ENCODE results near the gene RXRA. TPM values are rescaled to one million over a fixed set of nuclear protein-coding genes. Genes with fewer than 3 reads are reported as not detected.

The RXRA gene
- total RNA-seq, 1 donor from 2014 or later, result 23.3 TPM

DNA sequence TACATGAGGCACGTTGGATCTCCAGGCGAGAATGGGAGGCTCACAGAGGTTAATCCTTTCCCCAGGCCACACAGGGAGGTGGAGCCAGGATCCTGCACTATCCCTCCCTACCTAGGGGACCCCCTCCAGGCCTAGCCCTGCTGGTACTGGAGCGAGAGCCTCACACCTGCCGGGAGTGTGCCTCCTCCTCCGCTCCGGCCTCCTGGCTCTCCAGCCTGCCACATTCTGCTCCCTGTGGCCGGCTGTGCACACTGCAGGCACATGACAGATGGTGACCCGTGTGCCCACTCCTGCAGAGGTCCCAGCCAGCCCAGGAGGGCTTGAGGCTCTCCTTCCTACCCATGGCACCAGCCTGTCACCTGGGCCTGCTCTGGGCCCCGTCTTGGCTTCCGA is 93.4 kb downstream of the RXRA start:
- peak; percentile 35 for DNase-seq

DNA sequence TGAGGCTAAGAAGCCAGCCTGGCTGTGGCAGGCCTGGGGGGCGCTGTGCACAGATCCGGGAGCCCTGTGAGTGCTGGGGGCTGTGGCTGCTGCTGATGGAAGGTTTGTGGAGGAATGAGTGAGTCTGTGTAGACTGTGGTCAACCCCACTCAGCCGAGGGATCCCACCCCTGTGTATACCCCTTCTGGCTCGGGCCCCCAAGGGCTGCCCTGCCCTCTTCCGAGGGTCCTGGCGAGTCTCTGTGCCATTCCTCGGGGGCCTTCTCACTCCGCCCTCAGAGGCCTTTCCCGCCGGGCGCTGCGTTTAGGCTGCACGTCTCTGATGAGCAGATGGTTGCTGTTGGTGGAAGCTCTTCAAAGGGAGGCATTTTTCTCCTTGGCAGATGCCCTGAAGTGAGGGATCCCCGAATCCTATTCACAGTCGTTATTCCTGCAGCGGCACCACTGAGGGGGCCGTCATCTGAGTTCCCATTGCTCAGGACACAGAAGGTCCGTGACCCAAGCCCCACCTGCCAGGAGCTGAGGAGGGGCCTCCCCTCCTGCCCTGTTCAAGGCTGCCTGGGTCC is 94.1 kb downstream of the RXRA start:
- DNase-seq, result no peak

DNA sequence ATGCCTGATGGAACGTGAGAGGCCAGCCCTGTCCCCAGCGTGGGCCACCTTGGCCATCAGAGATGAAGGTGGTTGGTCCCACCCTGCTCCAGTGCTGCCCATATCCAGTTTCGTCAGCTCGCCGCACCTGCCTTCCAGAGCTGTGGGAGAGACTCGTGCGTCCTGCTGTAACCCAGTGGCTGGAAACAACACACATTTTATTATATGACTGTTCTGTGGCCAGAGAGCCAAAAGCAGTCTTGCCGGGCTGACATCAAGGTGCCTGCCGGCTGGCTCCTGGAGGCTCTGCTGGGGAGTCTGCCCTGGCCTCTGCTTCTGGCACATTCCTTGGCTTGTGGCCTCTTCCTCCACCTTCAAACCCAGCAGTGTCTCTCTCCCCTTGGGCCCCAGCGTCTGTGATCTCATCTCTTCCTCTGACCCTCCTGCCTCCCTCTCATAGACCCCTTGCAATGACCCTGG is 94.7 kb downstream of the RXRA start:
- DNase-seq, result no peak

DNA sequence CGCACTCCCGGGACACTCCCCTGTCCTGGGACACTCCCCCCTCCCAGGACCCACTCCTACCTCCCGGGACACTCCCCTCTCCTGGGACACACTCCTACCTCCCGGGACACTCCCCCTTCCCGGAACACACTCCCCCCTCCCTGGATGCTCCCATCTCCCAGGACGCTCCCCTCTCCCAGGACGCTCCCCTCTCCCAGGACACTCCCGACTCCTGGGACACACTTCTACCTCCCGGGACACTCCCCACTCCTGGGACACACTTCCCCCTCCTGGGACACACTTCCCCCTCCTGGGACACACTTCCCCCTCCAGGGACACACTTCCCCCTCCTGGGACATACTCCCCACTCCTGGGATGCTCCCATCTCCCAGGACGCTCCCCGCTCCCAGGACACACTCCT is 95.6 kb downstream of the RXRA start:
- no peak for DNase-seq

DNA sequence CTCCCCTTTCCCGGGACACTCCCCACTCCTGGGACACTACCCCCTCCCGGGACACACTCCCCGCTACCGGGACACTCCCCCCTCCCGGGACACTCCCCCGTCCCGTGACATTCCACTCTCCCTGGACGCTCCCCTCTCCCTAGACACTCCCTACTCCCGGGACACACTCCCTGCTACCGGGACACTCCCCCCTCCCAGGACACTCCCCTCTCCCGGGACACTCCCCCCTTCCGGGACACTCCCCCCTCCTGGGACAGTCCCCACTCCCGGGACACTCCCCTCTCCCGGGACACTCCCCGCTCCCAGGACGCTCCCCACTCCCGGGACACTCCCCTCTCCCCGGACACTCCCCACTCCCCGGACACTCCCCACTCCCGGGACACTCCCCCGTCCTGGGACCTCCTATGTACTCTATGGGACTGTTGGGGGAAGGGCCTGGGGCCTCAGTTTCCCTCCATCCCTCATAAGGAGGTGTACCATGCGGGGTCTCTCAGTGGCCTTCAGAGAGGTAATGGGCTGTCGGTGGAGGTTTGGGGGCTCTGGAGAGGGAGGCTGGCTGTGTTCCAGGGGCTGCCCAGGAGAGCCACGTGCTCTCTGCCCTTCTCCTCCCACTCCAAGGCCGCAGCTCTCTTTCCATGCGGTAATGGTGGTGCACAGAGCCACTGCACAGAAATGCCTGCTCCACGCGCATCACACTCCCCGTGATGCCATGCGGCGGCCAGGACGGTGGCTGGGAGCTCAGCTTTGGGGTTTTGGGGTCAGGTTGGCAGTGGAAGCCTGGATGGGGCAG is 96.2 kb downstream of the RXRA start:
- no peak for DNase-seq

DNA sequence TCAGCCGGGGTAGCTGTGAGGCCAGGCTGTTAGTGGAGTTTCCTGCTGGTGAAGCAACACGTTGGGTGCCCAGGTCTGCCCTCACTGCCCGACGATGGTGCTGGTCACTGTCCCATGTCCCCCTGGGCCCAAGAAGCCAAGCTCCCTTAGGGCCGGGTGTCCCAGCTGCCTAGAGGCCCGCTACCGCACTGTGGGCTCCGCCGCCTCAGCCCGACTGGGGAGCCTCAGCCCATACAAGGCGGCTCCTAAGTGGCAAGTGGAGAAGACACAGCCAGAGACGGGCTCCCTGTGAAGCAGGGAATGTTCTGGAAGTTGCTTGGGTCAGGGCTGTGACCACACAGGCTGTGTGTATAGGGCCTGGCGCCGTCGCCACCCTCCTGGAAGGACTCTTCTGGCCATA is 96.9 kb downstream of the RXRA start:
- no peak for DNase-seq

DNA sequence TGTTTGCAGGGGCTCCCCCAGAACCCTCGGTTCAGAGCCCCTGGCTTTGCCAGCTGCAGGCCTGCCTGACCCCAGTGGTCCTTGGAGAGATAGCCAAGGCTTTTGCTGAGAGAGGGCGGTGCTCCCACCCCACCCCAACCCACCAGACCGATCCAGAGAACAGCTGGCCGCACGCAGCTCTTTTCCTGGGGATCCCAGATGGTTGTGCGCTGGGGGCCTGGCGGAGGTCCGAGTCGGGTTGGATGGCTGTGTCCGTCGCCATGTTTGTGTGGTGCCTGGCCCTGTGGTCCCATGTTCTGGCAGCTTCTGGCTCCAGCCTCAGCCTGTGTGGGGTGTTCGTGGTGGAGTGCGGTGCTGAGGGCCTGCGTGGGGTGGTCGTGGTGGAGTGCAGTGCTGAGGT is 97.5 kb downstream of the RXRA start:
- DNase-seq, result no peak

DNA sequence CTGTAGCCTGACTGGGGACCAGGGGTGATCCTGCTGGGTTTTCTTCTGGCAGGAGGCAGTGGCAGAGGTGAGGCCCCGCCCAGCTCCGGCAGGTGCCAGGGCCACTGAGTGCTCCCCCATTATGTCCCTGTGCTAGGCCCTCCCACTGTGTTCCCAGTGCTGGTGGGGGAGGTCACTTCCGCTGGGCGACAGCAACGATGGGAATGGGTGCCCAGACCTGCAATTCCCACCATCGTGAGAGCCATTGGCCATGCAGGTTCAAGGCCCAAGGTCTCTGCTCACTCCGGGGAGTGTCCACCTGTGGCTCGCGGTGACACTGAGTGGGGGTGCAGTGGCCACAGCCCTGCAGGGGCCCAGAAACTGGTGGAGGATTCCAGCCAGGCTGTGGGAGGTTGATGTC is 98.6 kb downstream of the RXRA start:
- no peak for DNase-seq

DNA sequence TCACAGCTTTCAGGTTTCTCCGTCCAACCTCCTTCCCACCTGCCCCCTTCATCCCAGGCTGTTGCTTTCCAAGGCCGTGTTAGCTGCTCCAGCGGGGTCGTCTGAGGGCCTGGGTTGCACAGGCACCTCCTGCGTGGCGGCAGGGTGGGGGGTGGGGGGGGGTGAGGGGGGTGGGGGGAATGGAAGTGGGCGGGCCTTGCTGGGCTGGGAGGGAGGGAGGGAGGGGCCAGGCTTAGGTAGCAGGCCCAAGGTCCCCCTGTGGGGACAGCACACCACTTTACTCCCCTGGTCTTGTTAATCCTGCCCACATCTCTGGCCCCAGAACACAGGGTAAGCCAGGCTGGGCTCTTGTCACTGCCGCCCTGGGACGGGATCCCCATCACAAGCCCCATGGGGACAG is 99.1 kb downstream of the RXRA start:
- no peak for DNase-seq

DNA sequence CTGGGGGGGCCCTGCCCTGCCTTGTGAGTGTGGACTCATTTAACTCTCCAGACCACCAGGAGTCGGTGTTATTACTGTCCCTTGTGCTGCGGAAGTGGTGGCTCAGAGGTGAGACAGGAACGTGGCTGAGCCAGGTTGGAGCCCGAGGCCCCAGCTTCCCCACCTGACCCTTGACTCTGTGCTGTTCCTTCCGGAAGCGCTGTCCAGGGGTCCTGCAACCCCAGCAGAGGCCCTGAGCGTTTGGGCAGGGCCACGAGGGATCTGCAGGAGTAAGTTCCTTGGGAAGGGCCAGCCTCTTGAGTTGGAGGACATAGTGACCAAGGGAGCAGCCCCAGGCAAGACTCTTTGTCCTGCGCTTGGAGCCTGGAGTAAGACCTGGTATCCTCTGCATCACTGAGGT is 99.6 kb downstream of the RXRA start:
- DNase-seq, result no peak

DNA sequence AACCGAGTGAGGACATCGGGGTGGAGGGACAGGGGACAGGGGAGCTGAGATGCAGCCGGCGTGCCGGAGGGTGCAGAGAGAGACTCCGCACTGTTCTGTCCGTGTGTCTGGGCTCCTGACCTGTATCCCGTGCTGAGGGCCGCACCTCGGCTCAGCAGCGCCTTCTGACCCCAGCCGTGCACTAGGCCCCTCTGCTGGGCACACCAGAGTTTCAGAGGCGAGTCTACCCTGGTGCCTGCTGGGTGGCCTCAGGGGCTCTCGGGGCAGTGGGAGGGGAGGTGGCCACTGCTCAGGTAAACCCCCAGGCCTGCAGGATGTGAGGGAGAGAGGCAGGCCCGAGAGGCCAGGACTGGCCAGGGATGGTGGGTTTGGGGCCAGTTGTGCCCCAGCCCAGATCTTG is 100.2 kb downstream of the RXRA start:
- no peak for DNase-seq

DNA sequence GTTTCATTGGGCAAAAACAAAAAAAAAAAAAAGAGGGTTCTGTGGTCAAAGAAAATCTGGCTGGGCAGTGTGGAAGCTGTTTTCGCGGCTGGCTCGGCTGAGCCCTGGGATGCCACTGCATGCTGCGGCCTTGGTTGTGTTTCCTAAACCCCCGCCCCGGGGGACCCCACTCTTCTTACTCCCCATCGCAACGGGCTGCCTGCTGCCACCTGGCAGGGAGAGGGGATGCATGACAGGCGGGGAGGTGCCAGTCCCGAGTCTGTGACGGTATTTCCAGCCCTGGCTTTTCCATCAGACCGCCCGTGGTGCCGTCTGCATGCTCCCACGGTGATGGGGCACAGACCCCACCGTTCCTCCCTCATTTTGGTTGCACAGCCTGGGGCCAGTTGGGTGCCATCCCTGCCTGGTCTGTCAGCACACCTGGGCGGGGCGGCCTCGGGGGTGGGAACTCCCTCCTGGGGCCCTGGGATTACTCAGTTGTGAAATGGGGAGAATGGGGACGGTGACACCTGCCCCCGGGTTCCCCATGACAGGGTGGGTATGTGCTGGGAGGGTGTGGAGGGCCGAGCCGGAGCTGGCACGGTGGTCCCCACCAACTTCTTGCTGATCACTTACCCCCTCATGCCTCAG is 101.0 kb downstream of the RXRA start:
- DNase-seq, result no peak

DNA sequence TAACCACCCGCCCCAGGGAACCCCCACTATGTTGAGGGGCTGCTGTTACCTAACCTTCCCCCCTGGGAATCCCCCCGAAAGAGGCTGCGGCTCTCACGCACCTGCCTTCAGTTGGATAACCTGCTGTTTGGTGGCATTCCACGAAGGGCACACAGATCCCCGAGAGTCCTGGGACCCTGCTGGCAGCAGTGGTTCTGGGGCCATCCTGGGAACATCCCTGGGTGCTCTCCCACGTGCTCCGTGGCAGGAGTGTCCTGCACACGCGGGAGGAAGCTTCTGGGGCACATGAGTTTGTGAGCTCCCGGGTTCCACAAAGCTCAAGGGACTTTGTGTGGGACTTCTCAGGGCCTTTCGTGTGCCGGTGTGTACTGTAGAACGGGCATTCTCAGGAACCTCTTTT is 102.3 kb downstream of the RXRA start:
- DNase-seq, result no peak

DNA sequence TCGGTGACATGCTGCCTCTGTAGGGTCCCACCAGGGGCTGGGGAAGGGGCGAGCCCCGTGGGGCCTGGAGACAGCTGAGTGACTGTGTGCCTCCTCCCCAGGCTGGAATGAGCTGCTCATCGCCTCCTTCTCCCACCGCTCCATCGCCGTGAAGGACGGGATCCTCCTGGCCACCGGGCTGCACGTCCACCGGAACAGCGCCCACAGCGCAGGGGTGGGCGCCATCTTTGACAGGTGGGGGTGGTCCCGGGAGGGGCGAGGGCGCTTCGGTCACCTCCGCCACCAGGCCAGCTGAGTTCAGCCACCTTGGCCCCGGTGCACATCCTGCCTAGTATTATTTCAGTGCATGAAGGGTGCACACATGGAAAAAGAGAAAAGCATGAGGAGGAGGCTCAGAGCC is 102.8 kb downstream of the RXRA start:
- no peak for DNase-seq

DNA sequence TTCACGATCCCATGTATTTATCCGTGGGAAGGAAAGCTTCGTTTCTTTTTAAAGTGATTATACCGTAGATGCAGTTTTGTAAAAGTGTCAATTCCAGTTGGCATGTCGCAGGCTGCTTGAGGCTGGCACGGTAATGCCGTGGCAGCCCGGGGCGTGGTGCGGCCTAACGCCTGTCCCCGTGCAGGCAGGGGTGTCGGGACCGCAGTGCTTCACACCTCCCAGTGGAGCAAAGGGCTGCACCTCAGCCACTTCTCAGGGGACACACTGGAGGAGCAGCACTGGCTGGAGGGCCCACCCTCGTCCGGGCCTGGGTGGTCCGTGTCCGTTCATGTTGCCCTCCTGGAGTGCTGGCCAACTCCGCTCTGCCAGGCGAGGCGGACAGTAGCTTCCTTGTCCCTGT is 103.2 kb downstream of the RXRA start:
- DNase-seq, result no peak

DNA sequence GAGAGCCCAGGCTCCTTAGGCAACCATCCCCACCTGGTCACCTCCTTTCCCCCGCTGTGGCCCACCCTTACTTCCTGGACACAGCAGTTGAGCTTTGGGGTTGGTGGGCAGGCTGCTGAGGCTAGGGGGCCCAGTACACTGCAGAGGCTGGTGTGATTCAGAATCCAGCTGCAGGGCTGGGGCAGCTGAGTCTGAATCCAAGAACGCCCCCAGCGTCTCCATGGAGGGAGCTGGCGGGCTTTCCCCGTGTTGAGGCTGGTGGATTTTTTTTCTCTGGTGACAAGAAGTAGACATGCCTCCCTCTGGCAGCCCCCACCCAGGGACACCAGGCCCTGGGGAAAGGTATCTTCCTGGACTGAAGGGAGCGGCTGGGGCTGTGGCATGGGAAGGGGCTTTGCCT is 104.8 kb downstream of the RXRA start:
- no peak for DNase-seq

DNA sequence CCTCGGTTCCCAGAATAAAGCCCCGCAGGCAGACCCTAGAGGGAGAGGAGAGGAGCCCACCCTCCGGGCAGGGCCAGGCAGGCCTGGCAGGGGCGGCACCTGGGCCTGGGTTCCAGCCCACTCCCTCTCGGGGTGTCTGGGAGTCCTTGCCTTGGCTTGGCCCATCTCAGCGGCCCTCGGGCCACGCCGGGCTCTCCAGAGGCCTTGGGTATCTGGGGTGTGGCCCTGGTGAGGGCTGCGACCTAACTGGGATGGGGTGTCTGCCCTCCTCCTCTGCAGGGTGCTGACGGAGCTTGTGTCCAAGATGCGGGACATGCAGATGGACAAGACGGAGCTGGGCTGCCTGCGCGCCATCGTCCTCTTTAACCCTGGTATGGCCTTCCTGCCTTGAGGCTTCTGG is 105.4 kb downstream of the RXRA start:
- no peak for DNase-seq

DNA sequence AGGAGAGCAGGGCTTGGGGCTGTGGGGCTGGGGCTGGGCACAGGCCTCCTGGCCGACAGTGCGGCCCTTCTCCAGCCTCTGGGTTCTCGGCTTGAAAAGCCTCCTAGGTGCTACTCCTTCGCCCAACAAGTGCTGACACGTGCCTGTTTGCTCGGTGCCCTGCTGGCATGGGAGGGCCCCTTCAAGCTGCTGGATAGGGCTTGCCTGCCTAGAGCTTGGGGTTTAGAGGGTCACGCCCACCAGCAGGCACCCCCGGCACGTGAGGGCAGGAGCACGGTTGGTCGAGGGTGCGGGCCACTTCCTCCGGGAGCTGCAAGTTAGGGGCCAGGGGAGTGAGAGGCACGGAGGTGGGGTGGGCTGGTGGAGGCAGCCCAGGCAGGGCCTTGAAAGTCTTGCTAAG is 106.2 kb downstream of the RXRA start:
- DNase-seq, result no peak

DNA sequence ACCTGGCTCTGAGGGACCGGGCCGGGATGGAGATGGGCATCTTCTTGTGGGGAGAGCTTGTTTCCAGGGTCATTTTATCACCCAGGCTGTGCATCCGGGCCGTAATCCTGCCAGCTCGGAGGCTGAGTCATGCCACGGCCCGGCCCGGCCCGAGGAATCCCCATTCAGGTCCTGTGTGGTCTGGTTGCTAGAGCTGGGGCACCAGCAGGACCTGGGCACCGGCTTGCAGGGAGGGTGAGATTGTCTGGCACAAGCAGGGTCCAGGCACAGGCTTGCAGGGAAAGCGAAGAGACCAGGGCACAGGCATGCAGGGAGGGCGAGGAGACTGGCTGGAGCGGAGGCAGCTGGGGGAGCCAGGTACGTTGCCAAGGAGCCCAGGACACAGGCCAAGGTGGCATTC is 106.8 kb downstream of the RXRA start:
- DNase-seq, result peak; percentile 47

DNA sequence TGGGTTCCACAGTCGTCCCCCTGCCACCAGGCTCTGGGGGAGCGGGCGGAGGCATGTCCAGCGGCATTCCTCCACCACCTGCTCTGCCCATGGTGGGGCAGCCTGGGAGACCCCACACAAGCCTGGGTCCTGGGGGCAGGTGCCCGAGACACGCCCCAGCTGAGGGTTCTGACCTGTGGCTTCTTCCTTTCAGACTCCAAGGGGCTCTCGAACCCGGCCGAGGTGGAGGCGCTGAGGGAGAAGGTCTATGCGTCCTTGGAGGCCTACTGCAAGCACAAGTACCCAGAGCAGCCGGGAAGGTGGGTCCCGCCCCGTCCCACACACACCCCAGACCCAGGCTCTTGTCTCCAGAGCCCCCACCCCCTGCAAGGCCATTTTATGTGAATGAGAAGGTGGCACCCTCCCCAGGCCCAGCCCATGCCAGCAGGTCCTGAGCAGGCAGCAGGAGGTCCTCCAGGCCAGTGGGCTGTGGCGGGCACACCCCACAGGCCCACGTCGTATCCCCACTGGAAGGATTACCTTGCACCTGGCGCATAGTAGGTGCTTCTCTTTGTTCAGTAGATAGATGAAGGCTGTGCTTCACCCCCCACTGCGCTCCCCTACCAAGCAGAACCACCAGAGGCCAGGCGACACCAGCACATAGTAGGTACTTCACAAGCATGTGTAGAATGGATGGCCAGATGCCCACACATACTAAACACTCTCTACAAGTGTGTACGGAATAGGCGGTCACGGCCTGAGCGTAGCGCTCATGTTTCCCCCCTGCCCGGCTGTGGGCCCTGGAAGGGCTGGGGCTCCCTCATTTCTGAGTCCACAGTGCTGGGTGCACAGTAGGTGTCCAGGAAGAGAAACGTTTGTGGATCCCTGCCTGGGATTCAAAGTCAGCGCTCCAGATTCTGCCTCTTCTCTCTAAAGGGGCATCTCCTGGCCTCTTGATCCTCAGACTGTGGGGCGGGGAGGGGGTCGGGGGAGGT is 107.9 kb downstream of the RXRA start:
- DNase-seq, result no peak

DNA sequence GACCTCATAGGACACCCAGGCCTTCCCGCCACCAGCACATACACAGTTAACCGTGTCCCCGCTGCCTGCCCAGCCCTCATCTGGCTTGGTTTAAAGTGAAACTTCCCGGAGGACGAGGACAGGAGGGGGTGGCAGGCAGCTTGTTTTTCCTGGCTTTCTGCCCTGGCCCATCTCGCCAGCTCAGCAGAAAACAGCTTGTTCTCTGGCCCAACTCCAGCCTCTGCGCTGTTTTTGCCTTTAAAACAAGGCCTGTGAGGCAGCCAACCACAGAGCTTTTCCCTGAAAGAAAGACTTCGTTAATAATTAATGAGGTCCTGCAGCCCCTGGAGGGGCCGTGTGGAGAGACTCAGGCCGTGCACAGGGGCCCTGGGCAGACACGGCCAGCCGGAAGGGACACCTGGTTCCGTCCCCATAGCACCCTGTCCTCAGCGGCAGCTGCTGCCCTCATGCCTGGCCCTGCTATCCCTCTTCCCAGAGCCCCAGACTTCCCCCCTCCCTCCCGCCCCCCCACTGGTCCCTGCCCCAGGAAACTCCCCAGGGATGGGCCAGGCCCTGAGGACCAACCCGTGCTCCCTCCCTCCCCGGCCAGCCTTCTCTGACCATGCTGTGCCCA is 108.7 kb downstream of the RXRA start:
- peak; percentile 95 for DNase-seq

DNA sequence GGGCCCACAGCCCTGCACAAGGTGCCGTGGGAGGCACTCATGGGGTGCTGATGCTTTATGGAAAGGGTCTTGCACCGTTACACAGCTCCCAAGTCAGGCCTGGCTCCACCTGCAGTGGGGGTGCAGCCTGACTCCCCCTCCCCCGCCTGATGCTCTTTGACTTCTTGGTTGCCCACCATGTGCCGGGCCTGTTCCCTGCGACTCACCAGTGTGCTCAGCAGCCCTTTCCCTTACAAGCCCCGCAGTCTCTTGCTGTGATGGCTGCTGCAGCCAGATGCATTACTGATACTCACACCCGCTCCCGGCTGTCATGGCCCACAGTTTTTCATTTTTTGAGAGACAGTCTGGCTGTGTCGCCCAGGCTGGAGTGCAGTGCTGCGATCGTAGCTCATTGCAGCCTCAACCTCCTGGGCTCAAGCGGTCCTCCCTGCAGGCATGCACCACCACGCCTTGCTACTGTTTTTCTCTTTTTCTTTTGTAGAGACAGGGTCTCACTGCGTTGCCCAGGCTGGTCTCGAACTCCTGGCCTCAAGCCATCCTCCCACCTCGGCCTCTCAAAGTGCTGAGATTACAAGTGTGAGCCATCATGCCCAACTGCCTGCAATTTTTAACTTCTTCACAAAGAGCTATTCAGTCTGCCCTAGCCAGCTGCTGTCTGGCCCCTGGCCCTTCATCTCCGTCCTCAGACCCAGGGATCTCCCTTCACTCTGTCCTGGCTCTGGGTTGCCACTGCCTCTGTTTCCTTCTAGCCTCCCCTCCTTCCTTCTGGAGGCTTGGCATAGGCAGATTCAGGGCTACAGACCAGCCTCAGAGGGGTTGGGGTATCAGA is 109.5 kb downstream of the RXRA start:
- DNase-seq, result no peak

All from dermis blood vessel endothelial cell (primary cell).